Psoas muscle (tissue), 8 donors: Measurements from ENCODE around the gene MIOX. TPM values are rescaled to one million over a fixed set of nuclear protein-coding genes. Genes with fewer than 3 reads are reported as not detected.

ENCODE experiments used
- ATAC-seq, 4 donors: fragments of 200-7000 bp; cut with Tn5 transposase; one replicate each; pipeline ENCODE4 v1.9.1; 2020; ENCODE audit warnings: moderate library complexity in 3 of 4, mild to moderate bottlenecking in 2 of 4
- DNase-seq, 2 donors: peaks; one replicate each; pipeline ENCODE4 v3.0.0-alpha.2; 2020
- H3K27ac ChIP-seq: fragments of 200-600 bp; one replicate; pipeline ENCODE4 v1.8.0; 2022
- H3K27me3 ChIP-seq, 3 donors: fragments of 200-600 bp in 1 of 3; one replicate each; pipeline versions ENCODE4 v1.6.1 to v1.8.0; 2013 to 2022; ENCODE audit warnings: low read length in 2 of 3, mild to moderate bottlenecking in 2 of 3, moderate library complexity in 1 of 3; ENCODE audit not compliant: insufficient read depth in 3 of 3
- H3K36me3 ChIP-seq, 2 donors: fragments of 200-600 bp in 1 of 2; one replicate each; pipeline versions ENCODE4 v1.6.1 to v1.8.0; 2013 to 2022; ENCODE audit warnings: low read depth in 1 of 2, mild to moderate bottlenecking in 1 of 2, moderate library complexity in 1 of 2; ENCODE audit not compliant: insufficient read depth in 1 of 2
- H3K4me1 ChIP-seq: fragments of 200-600 bp; one replicate; pipeline ENCODE4 v1.8.0; 2022
- H3K4me3 ChIP-seq: fragments of 200-600 bp; one replicate; pipeline ENCODE4 v1.8.0; 2022; ENCODE audit warnings: mild to moderate bottlenecking
- H3K9me3 ChIP-seq: fragments of 200-600 bp; one replicate; pipeline ENCODE4 v1.8.0; 2022
- CTCF ChIP-seq: fragments of 200-600 bp; IDR thresholded peaks from one replicate; pipeline ENCODE4 v1.8.0; 2022; ENCODE audit warnings: antibody characterized with exemption
- WGBS, 3 donors: extraction: QIAGEN DNeasy Blood & Tissue Kit; methylation state at CpG; one replicate each; pipeline versions ENCODE4 v1.1.6 to v1.1.7; 2013; 5-methylcytosine and 5-hydroxymethylcytosine counted together
- intact Hi-C, 2 donors: fragments of 100-400 bp; cut with DNase I; formaldehyde crosslinking; loops; one replicate each; pipeline versions ENCODE4 v1.11.0 to v1.14.2; 2022
- polyA plus RNA-seq, 3 donors: library from polyadenylated mRNA; stranded (reverse); fragments of 200-250 nt; gene quantifications; one replicate each; pipeline ENCODE4 v1.2.3, GENCODE V29; 2013
- total RNA-seq, 4 donors: library from RNA; stranded (reverse); fragmentation: NEBNext Ultra II Directional in 2 of 4; extraction: Animal tissue kit (Norgen Biotek cat#: 25700) in 2 of 4; gene quantifications; one replicate each; pipeline versions ENCODE4 v1.2.1 to v1.2.4, GENCODE V29; 2021 to 2023
- donor health status: healthy with polysubstance abuse.
- donor health status: DM: no; HTN: no; CAD: no; lungs with moderate emphysema.
- donor health status: Bipolar disorder and iron deficiency.
- donor health status: healthy.
- donor health status: DM: yes; HTN: yes; CAD: no.
- donor health status: DM: no; HTN: no; CAD: no.
- donor health status: DM: no; HTN: no; CAD: no.
- donor health status: DM: yes; HTN: yes; CAD: no.

Gene MIOX
- total and polyA plus RNA-seq, 7 donors, result not detected

DNA sequence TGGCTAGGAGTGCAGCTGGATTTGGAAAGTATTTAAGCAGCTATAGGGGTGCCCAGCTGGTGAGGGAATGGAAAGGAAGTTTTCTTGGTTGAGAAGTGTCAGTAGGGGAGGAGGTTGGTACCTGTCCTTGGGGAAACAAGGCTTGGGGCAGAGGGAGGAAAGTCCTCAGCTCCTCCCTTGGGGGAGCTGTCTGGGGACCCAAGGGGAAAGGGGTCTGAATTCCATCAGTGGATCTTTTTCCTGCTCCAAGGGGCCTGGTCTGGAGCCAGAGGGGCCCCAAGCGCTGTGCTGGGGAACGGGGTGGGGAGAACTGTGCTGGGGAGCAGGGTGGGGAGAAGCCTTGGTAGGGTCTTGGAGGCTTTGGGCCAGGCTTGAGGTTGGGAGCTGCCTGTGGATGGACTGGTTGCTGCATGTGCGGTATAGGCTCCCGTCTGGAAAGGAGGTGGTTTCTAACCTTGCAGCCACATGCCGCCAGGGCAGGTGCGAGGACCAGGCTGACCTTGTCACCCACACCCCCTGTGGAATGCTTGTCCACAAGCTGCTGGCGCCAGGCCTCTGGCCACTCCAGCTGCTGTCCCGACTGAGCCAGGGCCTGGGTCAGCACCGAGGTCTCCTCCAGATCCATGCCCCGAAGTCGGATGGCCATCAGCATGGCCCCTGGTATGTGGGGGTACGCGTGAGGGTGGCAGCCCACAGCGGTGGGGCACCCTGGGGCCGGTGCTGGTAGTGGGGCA is 42.2 kb downstream of the MIOX start:
- peak overlapping the region; percentile 79 for H3K27ac ChIP-seq
- H3K4me1 ChIP-seq, result peaks cover 32% of the 10 kb centered on the region
- H3K9me3 ChIP-seq, result no peaks in the 10 kb centered on the region
- H3K27me3 ChIP-seq, result peaks cover 0 to 51% (median 25%) of the 10 kb centered on the region in 3 donors
- peak overlapping the region; percentile 69 for H3K4me3 ChIP-seq
- 31 to 50% (median 44%) methylated on average over 14 to 15 of the region's 15 CpGs for WGBS, 3 donors
- H3K36me3 ChIP-seq, result peaks cover 0 to 2% of the 10 kb centered on the region in 2 donors
- no peak for TF ChIP-seq CTCF
- intact Hi-C loops, result loop anchor here in 1 of 2 donors (5.0 kb wide), 1 partner anchor 33 kb away; the partner anchor contains the start of gene SYCE3
- no peak for ATAC-seq
- no peak for DNase-seq

DNA sequence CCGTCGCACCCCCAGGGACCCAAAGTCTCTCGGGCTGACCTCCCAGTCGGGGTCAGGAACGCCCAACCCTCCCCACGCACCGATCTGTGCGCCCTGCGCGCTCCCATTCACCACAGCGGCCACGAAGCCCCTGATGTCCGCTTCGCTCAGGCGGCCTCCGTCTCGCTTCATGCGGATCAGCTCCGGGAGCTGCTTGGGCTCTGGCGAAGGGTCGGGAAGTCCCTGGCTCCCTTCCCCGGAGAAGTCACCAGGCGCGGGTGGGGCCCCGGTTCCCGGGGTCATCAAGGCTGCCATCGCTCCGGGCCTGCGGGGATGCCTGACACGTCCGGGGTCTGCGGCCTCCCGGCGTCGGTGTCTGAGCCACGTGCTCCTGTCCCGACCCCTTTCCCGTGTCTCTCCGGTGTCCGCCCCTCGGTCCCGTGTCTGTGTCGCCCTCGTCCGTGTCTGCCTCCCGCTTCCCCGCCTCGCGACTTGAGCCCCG is 42.8 kb downstream of the MIOX start:
- no peaks in the 10 kb centered on the region for H3K9me3 ChIP-seq
- H3K27me3 ChIP-seq, result peaks cover 0 to 57% (median 25%) of the 10 kb centered on the region in 3 donors
- H3K36me3 ChIP-seq, result no peaks in the 10 kb centered on the region
- DNase-seq, result peak in 1 of 2 donors; percentile 75
- H3K27ac ChIP-seq, result peak overlapping the region; percentile 79
- TF ChIP-seq CTCF, result no peak
- 3 to 13% (median 6%) methylated on average over 28 to 50 of the region's 50 CpGs for WGBS, 3 donors
- peak overlapping the region; percentile 69 for H3K4me3 ChIP-seq
- intact Hi-C loops, result loop anchor here in 1 of 2 donors (5.0 kb wide), 1 partner anchor 33 kb away; the partner anchor contains the start of gene SYCE3
- H3K4me1 ChIP-seq, result peaks cover 26% of the 10 kb centered on the region
- ATAC-seq, result no peak

DNA sequence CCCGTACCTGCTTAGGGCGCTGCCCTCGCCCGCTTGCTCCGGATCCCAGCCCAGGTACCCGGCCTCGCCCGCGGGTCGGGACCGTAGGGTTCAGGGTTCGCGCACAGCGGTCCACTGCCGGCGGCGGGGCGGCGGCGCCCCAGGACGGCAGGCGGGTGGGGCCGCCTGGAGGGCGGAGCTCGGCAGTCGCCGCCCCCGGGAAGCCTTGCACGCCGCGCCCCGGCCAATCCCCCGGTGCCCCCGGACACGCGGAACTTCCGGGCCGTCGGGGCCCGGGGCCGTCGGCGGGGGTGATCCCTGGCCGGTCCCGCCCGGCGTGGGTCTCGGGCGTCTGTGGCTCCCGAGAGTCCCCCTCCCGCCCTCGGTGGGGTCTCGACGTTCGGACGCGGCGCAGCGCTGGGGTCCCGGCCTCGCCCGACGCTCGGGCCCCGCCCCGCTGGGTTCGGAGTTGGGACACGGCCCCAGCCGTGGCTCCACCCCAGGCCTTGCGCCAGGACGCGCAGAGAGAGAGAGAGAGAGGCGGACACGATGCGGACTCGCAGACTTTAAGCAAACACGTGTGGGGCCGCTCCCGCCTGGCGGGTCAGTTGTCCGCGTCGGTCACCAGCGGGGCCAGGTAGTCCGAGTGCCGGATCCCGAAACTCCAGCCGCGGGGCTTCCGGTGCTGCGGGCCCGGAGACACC is 43.4 kb downstream of the MIOX start, which contains the start of gene TYMP:
Gene TYMP (minus strand): TSS at position 116 of the 683 bp plus-strand sequence. CDS start 303 bp downstream, outside the sequence.
- Histone ChIP-seq H3K36me3 (no peaks in the 10 kb centered on the region), H3K27ac (peak within 1 kb of the TSS; percentile 79), H3K4me1 (peaks cover 22% of the 10 kb centered on the region), H3K27me3 (peaks cover 0 to 63% (median 25%) of the 10 kb centered on the region in 3 donors), H3K4me3 (peak within 1 kb of the TSS; percentile 69), H3K9me3 (no peaks in the 10 kb centered on the region)
- ATAC-seq (peak; percentile 9 to 37 (median 20)), DNase-seq (peak; percentile 86 to 92)
- no peak for TF ChIP-seq CTCF
- intact Hi-C loops, result loop anchor here (5.0 kb wide), 2 partner anchors 32 to 92 kb away; partner anchors contain the start of gene SYCE3 (in 1 of the 2)
- WGBS, 3 donors, result 1% methylated on average over 43 to 92 of the region's 92 CpGs

GRCh38 chr22:50530580-50530876 is 43.9 kb downstream of the MIOX start:
- ATAC-seq, result no peak
- 1 to 4% (median 1%) methylated on average over 13 to 21 of the region's 21 CpGs for WGBS, 3 donors
- Histone ChIP-seq H3K4me3 (peak overlapping the region; percentile 69), H3K36me3 (no peaks in the 10 kb centered on the region), H3K9me3 (no peaks in the 10 kb centered on the region), H3K27ac (peak overlapping the region; percentile 79), H3K27me3 (peaks cover 0 to 66% (median 25%) of the 10 kb centered on the region in 3 donors), H3K4me1 (peaks cover 22% of the 10 kb centered on the region)
- no peak for DNase-seq
- no peak for TF ChIP-seq CTCF
- intact Hi-C loops, result loop anchor here in 1 of 2 donors (5.0 kb wide), 1 partner anchor 92 kb away; no protein-coding TSS in a partner anchor
